DMS79 (cell line): ENCODE data around the gene POLR1H.

ENCODE experiments used
- DNase-seq: peaks from one replicate; lab custom pipeline; 2025; lab: John Stamatoyannopoulos, UW

The POLR1H gene

GRCh38 chr6:30096829-30097228 lies 35.8 kb downstream of the POLR1H start:
- DNase-seq = no peak

- DNase-seq = no peak
Measured at GRCh38 chr6:30097902-30098768, 37.1 kb downstream of the POLR1H start.

- DNase-seq = no peak
Measured at GRCh38 chr6:30100154-30100553, 39.1 kb downstream of the POLR1H start.

GRCh38 chr6:30100585-30101443 lies 39.7 kb downstream of the POLR1H start:
- DNase-seq = no peak

GRCh38 chr6:30101444-30102413 lies 40.7 kb downstream of the POLR1H start:
- DNase-seq = peak; percentile 18

- no peak for DNase-seq
Measured at GRCh38 chr6:30102414-30102969, 41.4 kb downstream of the POLR1H start.

GRCh38 chr6:30102970-30103871 lies 42.2 kb downstream of the POLR1H start:
- peak; percentile 65 for DNase-seq

- DNase-seq = no peak
Measured at GRCh38 chr6:30103872-30104179, 42.8 kb downstream of the POLR1H start.

GRCh38 chr6:30104661-30105060 lies 43.6 kb downstream of the POLR1H start:
- no peak for DNase-seq

- no peak for DNase-seq
Measured at GRCh38 chr6:30111266-30111856, 50.3 kb downstream of the POLR1H start.

GRCh38 chr6:30112402-30112994 lies 51.4 kb downstream of the POLR1H start:
- DNase-seq = no peak

GRCh38 chr6:30113003-30113759 lies 52.1 kb downstream of the POLR1H start, which contains the start of gene TRIM31:
Gene TRIM31 (minus strand): TSS chr6:30113090. CDS start chr6:30112805, 285 bp downstream.
- no peak for DNase-seq

- no peak for DNase-seq
Measured at GRCh38 chr6:30113841-30114240, 52.8 kb downstream of the POLR1H start.
